Brain microvascular endothelial cell (primary cell): Measurements from ENCODE around the gene BRF1.

Source experiments
- DNase-seq: peaks from one replicate; pipeline ENCODE4 v3.0.0-alpha.2; 2020
- H3K27ac ChIP-seq: fragments of 250-450 bp; sonication (Bioruptor Pico); 2 replicates; pipeline ENCODE4 v1.5.1; 2020; ENCODE audit warnings: mild to moderate bottlenecking, moderate library complexity
- H3K27me3 ChIP-seq: fragments of 250-450 bp; sonication (Bioruptor Pico); replicated peaks from 2 replicates; pipeline ENCODE4 v1.5.1; 2020; ENCODE audit warnings: mild to moderate bottlenecking
- H3K36me3 ChIP-seq: fragments of 250-450 bp; sonication (Bioruptor Pico); replicated peaks from 2 replicates; pipeline ENCODE4 v1.5.1; 2020; ENCODE audit warnings: mild to moderate bottlenecking
- H3K4me3 ChIP-seq: 2 replicates; pipeline ENCODE4 v1.5.1; 2011; ENCODE audit warnings: low read depth, mild to moderate bottlenecking, control low read depth, low read length, moderate library complexity
- CTCF ChIP-seq: IDR thresholded peaks from 2 replicates; pipeline ENCODE4 v1.5.1; 2011; ENCODE audit warnings: low read depth, mild to moderate bottlenecking, moderate library complexity, low read length, control low read depth, inconsistent platforms; ENCODE audit errors: missing control alignments
- in situ Hi-C: cut with HindIII; loops from 2 replicates; pipeline ENCODE4 v1.10.0; 2017; ENCODE audit warnings: low sequenced_read_pairs, low pct_ligation_motif_present

The BRF1 gene

GRCh38 chr14:105346876-105347586 lies 46.2 kb upstream of the BRF1 start:
- in situ Hi-C loops: no loop called here
- DNase-seq: no peak
- Histone ChIP-seq H3K27ac (no peak overlapping the region), H3K27me3 (no peaks in the 10 kb centered on the region), H3K4me3 (no peak overlapping the region), H3K36me3 (no peaks in the 10 kb centered on the region)
- no peak for TF ChIP-seq CTCF

GRCh38 chr14:105346200-105346533 lies 45.4 kb upstream of the BRF1 start:
- no peak for TF ChIP-seq CTCF
- in situ Hi-C loops: no loop called here
- H3K27ac ChIP-seq: no peak overlapping the region
- no peak for DNase-seq
- H3K27me3 ChIP-seq: no peaks in the 10 kb centered on the region
- no peaks in the 10 kb centered on the region for H3K36me3 ChIP-seq
- H3K4me3 ChIP-seq: no peak overlapping the region

- no peak for TF ChIP-seq CTCF
- DNase-seq: no peak
- no peaks in the 10 kb centered on the region for H3K27me3 ChIP-seq
- H3K27ac ChIP-seq: no peak overlapping the region
- no peak overlapping the region for H3K4me3 ChIP-seq
- in situ Hi-C loops: no loop called here
- H3K36me3 ChIP-seq: no peaks in the 10 kb centered on the region
Observed at GRCh38 chr14:105343194-105343593, 42.4 kb upstream of the BRF1 start.

DNA sequence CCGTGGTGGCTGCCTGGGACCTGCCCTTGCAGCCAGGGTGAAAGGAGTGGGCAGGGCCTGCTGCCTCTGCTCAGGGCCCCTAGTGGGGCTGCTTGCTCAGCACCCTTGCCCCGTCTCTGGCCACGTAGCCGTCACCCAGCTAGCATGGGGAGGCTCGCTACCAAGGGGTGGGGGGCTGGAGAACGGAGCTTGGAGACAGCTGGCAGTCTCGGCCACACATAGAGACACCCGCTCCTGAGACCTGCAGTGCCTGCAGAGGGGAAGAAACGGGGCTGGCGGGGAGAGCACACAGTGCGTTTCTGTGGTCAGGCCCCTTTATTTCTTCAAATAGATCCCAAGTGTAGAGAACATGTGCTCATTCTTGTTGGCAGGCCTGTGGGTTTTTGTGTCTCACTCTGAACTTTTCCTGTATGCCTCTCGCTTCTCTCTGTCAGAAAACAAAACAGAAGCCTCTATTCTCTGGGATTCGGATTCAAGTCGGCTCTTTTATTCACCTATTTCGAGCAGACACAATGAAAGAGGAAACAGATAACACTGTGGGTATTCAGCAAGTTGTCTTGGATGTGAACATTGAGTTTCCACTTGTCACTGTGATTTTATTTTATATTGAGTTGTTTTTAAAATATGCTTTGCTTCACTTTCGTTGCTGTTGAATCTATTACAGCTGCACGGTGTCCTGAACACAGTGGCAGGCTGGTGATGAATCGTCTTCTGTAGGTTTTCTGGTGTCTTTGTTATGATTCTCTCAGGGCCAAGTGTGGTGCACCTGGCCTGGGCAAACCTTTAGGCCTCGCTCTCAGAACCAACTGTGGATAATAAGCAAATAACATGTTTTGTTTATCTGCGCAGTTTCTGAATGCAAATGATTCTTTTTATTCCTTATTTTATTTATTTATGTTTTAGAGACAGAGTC lies 40.3 kb upstream of the BRF1 start:
- TF ChIP-seq CTCF: no peak
- in situ Hi-C loops: no loop called here
- Histone ChIP-seq H3K27ac (no peak overlapping the region), H3K4me3 (no peak overlapping the region), H3K27me3 (no peaks in the 10 kb centered on the region), H3K36me3 (no peaks in the 10 kb centered on the region)
- DNase-seq: no peak

- in situ Hi-C loops: no loop called here
- H3K36me3 ChIP-seq: no peaks in the 10 kb centered on the region
- TF ChIP-seq CTCF: no peak
- H3K4me3 ChIP-seq: no peak overlapping the region
- H3K27ac ChIP-seq: no peak overlapping the region
- DNase-seq: no peak
- H3K27me3 ChIP-seq: no peaks in the 10 kb centered on the region
Observed at GRCh38 chr14:105337966-105338741, 37.4 kb upstream of the BRF1 start.
